MM.1S (cell line): ENCODE results near the gene METAP2.

ENCODE experiments used
- DNase-seq: peaks from one replicate; pipeline ENCODE4 v3.0.0-alpha.2; 2015
- H2AFZ ChIP-seq: fragments of 300-600 bp; sonication (generic); 2 replicates; pipeline ENCODE4 v1.6.0; 2016; ENCODE audit warnings: antibody characterized with exemption, low read length
- H3F3A ChIP-seq: fragments of 300-600 bp; sonication (generic); 2 replicates; pipeline ENCODE4 v1.6.1; 2016; ENCODE audit warnings: mild to moderate bottlenecking, antibody characterized with exemption, low read length, moderate library complexity, mixed read lengths; ENCODE audit not compliant: insufficient read depth
- H3K27ac ChIP-seq: fragments of 300-600 bp; sonication (generic); 2 replicates; pipeline ENCODE4 v1.5.1; 2016; ENCODE audit warnings: mild to moderate bottlenecking, low read length
- H3K27me3 ChIP-seq: fragments of 300-600 bp; sonication (generic); replicated peaks from 2 replicates; pipeline ENCODE4 v1.6.0; 2016; ENCODE audit warnings: low read length; ENCODE audit not compliant: insufficient read depth
- H3K36me3 ChIP-seq: fragments of 300-600 bp; sonication (generic); replicated peaks from 2 replicates; pipeline ENCODE4 v1.6.1; 2016; ENCODE audit warnings: mild to moderate bottlenecking, low read length, mixed read lengths; ENCODE audit not compliant: insufficient read depth
- H3K4me1 ChIP-seq: fragments of 300-600 bp; sonication (generic); 2 replicates; pipeline ENCODE4 v1.6.1; 2016; ENCODE audit warnings: low read length, mixed read lengths
- H3K4me2 ChIP-seq: fragments of 300-600 bp; sonication (generic); 2 replicates; pipeline ENCODE4 v1.6.0; 2016; ENCODE audit warnings: low read depth, low read length
- H3K4me3 ChIP-seq: fragments of 300-600 bp; sonication (generic); 2 replicates; pipeline ENCODE4 v1.5.1; 2016; ENCODE audit warnings: low read length, mixed read lengths
- H3K79me2 ChIP-seq: fragments of 300-600 bp; sonication (generic); 2 replicates; pipeline ENCODE4 v1.6.1; 2016; ENCODE audit warnings: mixed run types, low read length, mixed read lengths
- H3K9ac ChIP-seq: fragments of 300-600 bp; sonication (generic); 2 replicates; pipeline ENCODE4 v1.6.1; 2016; ENCODE audit warnings: low read length, mixed read lengths
- H3K9me2 ChIP-seq: fragments of 300-600 bp; sonication (generic); replicated peaks from 2 replicates; pipeline ENCODE4 v1.6.1; 2016; ENCODE audit warnings: mild to moderate bottlenecking, low read length, mixed read lengths; ENCODE audit not compliant: insufficient read depth
- H3K9me3 ChIP-seq: fragments of 300-600 bp; sonication (generic); replicated peaks from 2 replicates; pipeline ENCODE4 v1.6.1; 2016; ENCODE audit warnings: mild to moderate bottlenecking, low read length, mixed read lengths; ENCODE audit not compliant: insufficient read depth
- H4K20me1 ChIP-seq: fragments of 300-600 bp; sonication (generic); 2 replicates; pipeline ENCODE4 v1.6.1; 2016; ENCODE audit warnings: mild to moderate bottlenecking, low read length, moderate library complexity, mixed read lengths; ENCODE audit not compliant: insufficient read depth
- EZH2 ChIP-seq: fragments of 300-600 bp; sonication (generic); optimal IDR thresholded peaks from 2 replicates; pipeline ENCODE3; 2017; ENCODE audit warnings: low read depth, mild to moderate bottlenecking, antibody characterized with exemption, low read length, mixed read lengths
- EZH2phosphoT487 ChIP-seq: fragments of 300-600 bp; sonication (generic); IDR thresholded peaks from 2 replicates; pipeline ENCODE4 v1.6.1; 2018; ENCODE audit warnings: antibody characterized with exemption, low read length
- TF ChIP-seq, protein P1 (sequence below): fragments of 300-600 bp; sonication (generic); IDR thresholded peaks from 2 replicates; pipeline ENCODE4 v1.5.1; 2016; ENCODE audit warnings: antibody characterized with exemption, low read length, mixed read lengths

METAP2 gene

DNA sequence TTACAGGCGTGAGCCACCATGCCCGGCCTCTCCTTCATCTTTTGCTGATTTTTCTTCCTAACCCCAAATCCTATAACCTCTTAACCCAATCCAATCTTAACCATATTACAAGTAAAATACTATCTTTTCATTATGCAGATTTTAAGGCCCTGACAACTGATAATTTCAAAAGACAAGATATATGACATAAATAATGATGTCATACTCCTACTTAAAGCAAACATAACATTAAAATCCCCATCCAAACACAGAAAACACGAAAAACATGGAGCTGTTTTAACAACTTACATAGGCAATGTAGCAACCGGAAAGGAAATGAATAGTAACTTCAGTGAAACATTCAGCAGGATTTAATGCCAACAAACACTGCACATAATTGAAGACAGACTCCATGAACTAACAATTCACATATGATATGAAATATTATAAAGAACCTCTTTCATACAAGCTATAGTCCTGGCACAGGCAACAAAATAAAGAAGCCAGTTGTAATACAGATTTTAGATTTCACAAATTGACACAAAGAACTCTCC is 55.8 kb downstream of the METAP2 start:
- no peaks in the 10 kb centered on the region for H3K79me2 ChIP-seq
- H3K27ac ChIP-seq = no peak overlapping the region
- no peak overlapping the region for H3K4me2 ChIP-seq
- H3K9ac ChIP-seq = no peak overlapping the region
- H4K20me1 ChIP-seq = no peaks in the 10 kb centered on the region
- DNase-seq = no peak
- no peak overlapping the region for H3K4me3 ChIP-seq
- no peaks in the 10 kb centered on the region for H3K27me3 ChIP-seq
- H3K9me3 ChIP-seq = no peaks in the 10 kb centered on the region
- H2AFZ ChIP-seq = no peak overlapping the region
- H3K36me3 ChIP-seq = no peaks in the 10 kb centered on the region
- no peaks in the 10 kb centered on the region for H3F3A ChIP-seq
- peaks cover 2% of the 10 kb centered on the region; the same call in 1 of the 2 replicates for H3K4me1 ChIP-seq
- TF ChIP-seq EZH2phosphoT487 (no peak), EZH2 (no peak)
- TF ChIP-seq, protein P1, sequence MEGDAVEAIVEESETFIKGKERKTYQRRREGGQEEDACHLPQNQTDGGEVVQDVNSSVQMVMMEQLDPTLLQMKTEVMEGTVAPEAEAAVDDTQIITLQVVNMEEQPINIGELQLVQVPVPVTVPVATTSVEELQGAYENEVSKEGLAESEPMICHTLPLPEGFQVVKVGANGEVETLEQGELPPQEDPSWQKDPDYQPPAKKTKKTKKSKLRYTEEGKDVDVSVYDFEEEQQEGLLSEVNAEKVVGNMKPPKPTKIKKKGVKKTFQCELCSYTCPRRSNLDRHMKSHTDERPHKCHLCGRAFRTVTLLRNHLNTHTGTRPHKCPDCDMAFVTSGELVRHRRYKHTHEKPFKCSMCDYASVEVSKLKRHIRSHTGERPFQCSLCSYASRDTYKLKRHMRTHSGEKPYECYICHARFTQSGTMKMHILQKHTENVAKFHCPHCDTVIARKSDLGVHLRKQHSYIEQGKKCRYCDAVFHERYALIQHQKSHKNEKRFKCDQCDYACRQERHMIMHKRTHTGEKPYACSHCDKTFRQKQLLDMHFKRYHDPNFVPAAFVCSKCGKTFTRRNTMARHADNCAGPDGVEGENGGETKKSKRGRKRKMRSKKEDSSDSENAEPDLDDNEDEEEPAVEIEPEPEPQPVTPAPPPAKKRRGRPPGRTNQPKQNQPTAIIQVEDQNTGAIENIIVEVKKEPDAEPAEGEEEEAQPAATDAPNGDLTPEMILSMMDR = no peak
- H3K9me2 ChIP-seq = no peaks in the 10 kb centered on the region

DNA sequence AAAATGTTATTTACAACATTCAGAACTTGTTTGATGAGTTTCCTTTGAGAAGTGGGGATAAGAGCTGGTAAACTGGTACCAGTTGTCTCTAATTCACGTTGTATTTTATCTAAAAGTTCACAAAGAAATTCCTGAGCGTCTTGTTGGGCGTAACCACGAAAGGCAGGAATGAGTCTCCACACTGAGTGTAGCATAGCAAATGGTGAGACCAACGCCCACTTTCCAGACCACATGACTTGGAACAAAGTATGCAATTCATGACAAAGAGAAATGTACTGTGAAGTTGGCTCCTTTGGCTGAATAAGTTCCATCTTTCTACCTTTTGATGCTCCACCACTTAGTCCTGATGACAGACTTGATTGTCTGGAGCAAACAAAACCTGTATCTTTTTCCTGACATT is 58.9 kb downstream of the METAP2 start:
- DNase-seq = no peak
- H3K9me2 ChIP-seq = no peaks in the 10 kb centered on the region
- no peak overlapping the region for H3K4me2 ChIP-seq
- H3K9ac ChIP-seq = no peak overlapping the region
- H3K27me3 ChIP-seq = no peaks in the 10 kb centered on the region
- TF ChIP-seq EZH2phosphoT487 = no peak
- TF ChIP-seq, protein P1 = no peak
- TF ChIP-seq EZH2 = no peak
- no peaks in the 10 kb centered on the region for H3K9me3 ChIP-seq
- H3K36me3 ChIP-seq = no peaks in the 10 kb centered on the region
- H3K4me1 ChIP-seq = peaks cover 2% of the 10 kb centered on the region; the same call in 1 of the 2 replicates
- H3K27ac ChIP-seq = no peak overlapping the region
- no peaks in the 10 kb centered on the region for H3F3A ChIP-seq
- no peaks in the 10 kb centered on the region for H3K79me2 ChIP-seq
- H4K20me1 ChIP-seq = no peaks in the 10 kb centered on the region
- no peak overlapping the region for H3K4me3 ChIP-seq
- no peak overlapping the region for H2AFZ ChIP-seq

DNA sequence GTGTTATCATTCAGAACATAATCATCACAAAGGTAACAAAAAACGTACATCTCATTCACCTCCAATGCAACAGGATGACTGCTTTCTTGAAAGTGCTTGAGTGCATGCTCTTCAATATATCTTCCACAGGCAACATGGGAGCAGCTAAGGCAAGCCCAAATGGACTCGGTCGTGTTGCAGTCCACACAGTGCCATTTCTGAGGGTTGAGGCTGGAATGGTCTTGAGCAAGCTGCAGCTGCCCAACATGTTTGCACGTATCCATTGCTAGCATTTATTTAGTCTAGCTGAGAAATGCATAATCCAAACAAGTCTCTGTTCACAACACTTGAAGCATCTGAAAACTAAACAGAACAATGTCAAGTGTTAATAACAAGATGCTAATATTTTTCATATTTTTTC is 60.0 kb downstream of the METAP2 start:
- Histone ChIP-seq H3K9me2 (no peaks in the 10 kb centered on the region), H2AFZ (no peak overlapping the region), H3K79me2 (no peaks in the 10 kb centered on the region), H3K9me3 (no peaks in the 10 kb centered on the region), H4K20me1 (no peaks in the 10 kb centered on the region), H3K27me3 (no peaks in the 10 kb centered on the region), H3K4me2 (no peak overlapping the region), H3K4me3 (no peak overlapping the region), H3K4me1 (peaks cover 2% of the 10 kb centered on the region; the same call in 1 of the 2 replicates), H3K9ac (no peak overlapping the region), H3F3A (no peaks in the 10 kb centered on the region), H3K27ac (no peak overlapping the region), H3K36me3 (no peaks in the 10 kb centered on the region)
- DNase-seq = no peak
- TF ChIP-seq EZH2 (no peak), EZH2phosphoT487 (no peak)
- TF ChIP-seq, protein P1 = no peak
